Measurements from ENCODE around the gene LRRC8D. TPM values are rescaled to one million over a fixed set of nuclear protein-coding genes. Genes with fewer than 3 reads are reported as not detected.

Gene LRRC8D
- total RNA-seq, 1 experiment from 2014 or later, result 22.3 TPM

DNA sequence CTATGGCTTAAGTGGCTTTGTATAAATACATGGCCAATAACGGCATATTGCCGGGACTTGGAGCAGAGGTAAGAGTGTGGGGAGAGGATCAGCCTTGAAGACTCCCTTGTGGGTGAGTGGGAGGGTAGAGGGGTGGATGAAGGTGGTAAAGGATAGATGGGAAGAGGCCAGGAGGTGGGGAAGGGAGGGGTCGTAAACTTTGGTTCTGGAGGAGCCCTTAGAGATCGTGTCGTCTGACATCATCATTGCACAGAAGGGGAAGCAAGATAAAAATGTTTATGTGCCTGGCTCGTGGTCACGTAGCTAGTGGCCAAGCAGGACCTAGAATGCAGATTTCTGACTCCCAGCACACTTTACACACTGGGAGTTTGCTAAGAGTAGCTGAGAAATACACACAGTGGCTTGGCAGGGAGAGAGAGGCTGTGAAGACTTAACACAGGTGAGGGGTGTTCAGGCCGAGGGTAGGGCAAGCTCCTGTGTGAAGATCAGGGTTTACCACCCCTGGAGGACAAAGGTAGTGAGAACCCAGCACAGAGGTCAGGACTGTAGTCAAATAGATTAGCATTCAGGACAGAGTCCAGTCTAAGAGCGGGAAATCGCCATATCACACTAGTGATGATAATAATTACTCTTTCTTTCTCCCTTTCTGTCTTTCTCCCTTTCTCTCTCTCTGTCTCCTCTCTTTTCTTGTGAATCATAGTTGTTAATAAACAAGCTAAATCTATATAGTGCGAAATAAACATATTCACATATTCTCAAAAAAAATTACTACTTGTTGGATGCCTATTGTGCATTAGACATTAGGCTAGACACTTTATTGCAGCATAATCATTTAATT lies 75.5 kb downstream of the LRRC8D start:
- no peak for DNase-seq
- TF ChIP-seq, protein P1, sequence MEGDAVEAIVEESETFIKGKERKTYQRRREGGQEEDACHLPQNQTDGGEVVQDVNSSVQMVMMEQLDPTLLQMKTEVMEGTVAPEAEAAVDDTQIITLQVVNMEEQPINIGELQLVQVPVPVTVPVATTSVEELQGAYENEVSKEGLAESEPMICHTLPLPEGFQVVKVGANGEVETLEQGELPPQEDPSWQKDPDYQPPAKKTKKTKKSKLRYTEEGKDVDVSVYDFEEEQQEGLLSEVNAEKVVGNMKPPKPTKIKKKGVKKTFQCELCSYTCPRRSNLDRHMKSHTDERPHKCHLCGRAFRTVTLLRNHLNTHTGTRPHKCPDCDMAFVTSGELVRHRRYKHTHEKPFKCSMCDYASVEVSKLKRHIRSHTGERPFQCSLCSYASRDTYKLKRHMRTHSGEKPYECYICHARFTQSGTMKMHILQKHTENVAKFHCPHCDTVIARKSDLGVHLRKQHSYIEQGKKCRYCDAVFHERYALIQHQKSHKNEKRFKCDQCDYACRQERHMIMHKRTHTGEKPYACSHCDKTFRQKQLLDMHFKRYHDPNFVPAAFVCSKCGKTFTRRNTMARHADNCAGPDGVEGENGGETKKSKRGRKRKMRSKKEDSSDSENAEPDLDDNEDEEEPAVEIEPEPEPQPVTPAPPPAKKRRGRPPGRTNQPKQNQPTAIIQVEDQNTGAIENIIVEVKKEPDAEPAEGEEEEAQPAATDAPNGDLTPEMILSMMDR (IDR thresholded peaks at IDR 0.05; ENCODE audit: unreplicated experiment), result no peak
- H3K4me3 Mint-ChIP-seq (ENCODE audit: low read depth, unreplicated experiment), result no peak overlapping the region
- intact Hi-C loops (cut with micrococcal nuclease; ENCODE audit: unreplicated experiment), result no loop called here
- peaks cover 5% of the 10 kb centered on the region for H3K36me3 Mint-ChIP-seq (ENCODE audit: insufficient read depth, unreplicated experiment)
- CTCF ChIA-PET, result no interaction called here
- BruUV-seq (replicated peaks), result no TSS peak
- H3K9me3 Mint-ChIP-seq (ENCODE audit: low read depth, unreplicated experiment), result no peaks in the 10 kb centered on the region
- no peaks in the 10 kb centered on the region for H3K27me3 Mint-ChIP-seq (ENCODE audit: unreplicated experiment)
- H3K4me1 Mint-ChIP-seq (ENCODE audit: low read depth, unreplicated experiment), result peaks cover 24% of the 10 kb centered on the region
- H3K27ac Mint-ChIP-seq (ENCODE audit: unreplicated experiment), result no peak overlapping the region

DNA sequence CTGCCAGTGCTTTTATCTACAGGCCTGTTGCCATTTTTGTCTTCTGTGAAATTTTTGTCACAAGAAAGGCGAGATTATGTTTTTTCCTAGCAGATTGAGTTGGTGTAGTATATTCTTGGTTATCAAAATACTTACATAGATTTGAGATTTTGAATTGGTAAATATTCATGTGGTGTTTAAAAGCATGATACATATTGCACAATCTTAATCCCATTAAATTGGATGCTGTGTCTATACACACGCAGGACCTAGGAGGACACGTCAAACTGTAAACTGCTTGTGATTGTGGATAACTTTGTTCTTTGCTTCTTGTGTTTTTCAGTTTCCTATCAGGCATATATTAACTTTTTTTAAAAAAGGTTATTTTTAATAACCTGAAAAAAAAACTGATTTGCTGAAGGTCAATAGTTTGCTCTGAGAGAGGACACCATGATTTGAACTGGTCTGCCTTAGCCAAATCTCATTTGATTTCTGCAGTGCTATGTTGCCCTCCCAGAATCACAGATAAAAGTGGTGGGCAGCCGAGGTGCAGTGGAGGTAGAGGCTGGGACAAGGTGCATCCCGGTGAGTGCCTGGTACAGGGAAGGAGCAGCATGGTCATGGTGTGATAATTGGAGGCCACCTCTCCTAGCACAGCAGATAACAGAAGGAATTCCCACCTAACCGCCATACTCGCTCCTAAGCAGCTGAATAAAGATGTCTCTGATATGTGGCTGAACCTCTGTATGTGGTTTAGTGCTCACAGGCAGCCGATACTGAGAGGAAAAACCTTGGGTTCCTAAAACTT lies 76.7 kb downstream of the LRRC8D start:
- peaks cover 16% of the 10 kb centered on the region for H3K4me1 Mint-ChIP-seq (ENCODE audit: low read depth, unreplicated experiment)
- no peaks in the 10 kb centered on the region for H3K9me3 Mint-ChIP-seq (ENCODE audit: low read depth, unreplicated experiment)
- TF ChIP-seq, protein P1 (IDR thresholded peaks at IDR 0.05; ENCODE audit: unreplicated experiment), result no peak
- CTCF ChIA-PET, result no interaction called here
- no peak for DNase-seq
- H3K4me3 Mint-ChIP-seq (ENCODE audit: low read depth, unreplicated experiment), result no peak overlapping the region
- H3K27me3 Mint-ChIP-seq (ENCODE audit: unreplicated experiment), result no peaks in the 10 kb centered on the region
- intact Hi-C loops (cut with micrococcal nuclease; ENCODE audit: unreplicated experiment), result no loop called here
- H3K36me3 Mint-ChIP-seq (ENCODE audit: insufficient read depth, unreplicated experiment), result peaks cover 5% of the 10 kb centered on the region
- BruUV-seq (replicated peaks), result no TSS peak
- no peak overlapping the region for H3K27ac Mint-ChIP-seq (ENCODE audit: unreplicated experiment)

DNA sequence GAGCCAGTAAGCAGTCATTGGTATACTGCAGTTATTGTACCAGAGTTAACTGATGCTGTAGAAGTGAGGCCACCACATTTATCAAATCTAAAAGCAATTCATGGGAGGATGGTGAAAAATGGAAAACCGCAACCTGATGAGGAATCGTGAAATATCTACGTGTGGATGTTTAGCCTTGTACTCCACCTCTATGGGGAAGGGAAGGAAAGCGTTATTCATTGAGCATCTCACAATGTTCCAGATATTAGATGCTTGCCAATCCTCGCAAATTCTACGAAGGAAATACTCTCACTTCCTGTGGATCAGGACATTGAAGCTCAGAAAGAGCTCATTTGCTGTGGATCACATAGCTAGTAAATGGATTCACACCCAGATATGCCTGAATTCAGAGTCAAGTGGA lies 77.3 kb downstream of the LRRC8D start:
- CTCF ChIA-PET, result no interaction called here
- Mint-ChIP-seq H3K27ac (ENCODE audit: unreplicated experiment) (no peak overlapping the region), H3K9me3 (ENCODE audit: low read depth, unreplicated experiment) (no peaks in the 10 kb centered on the region), H3K36me3 (ENCODE audit: insufficient read depth, unreplicated experiment) (peaks cover under 1% of the 10 kb centered on the region), H3K27me3 (ENCODE audit: unreplicated experiment) (no peaks in the 10 kb centered on the region), H3K4me1 (ENCODE audit: low read depth, unreplicated experiment) (peaks cover 10% of the 10 kb centered on the region), H3K4me3 (ENCODE audit: low read depth, unreplicated experiment) (no peak overlapping the region)
- DNase-seq, result no peak
- intact Hi-C loops (cut with micrococcal nuclease; ENCODE audit: unreplicated experiment), result no loop called here
- TF ChIP-seq, protein P1 (IDR thresholded peaks at IDR 0.05; ENCODE audit: unreplicated experiment), result no peak
- no TSS peak for BruUV-seq (replicated peaks)

DNA sequence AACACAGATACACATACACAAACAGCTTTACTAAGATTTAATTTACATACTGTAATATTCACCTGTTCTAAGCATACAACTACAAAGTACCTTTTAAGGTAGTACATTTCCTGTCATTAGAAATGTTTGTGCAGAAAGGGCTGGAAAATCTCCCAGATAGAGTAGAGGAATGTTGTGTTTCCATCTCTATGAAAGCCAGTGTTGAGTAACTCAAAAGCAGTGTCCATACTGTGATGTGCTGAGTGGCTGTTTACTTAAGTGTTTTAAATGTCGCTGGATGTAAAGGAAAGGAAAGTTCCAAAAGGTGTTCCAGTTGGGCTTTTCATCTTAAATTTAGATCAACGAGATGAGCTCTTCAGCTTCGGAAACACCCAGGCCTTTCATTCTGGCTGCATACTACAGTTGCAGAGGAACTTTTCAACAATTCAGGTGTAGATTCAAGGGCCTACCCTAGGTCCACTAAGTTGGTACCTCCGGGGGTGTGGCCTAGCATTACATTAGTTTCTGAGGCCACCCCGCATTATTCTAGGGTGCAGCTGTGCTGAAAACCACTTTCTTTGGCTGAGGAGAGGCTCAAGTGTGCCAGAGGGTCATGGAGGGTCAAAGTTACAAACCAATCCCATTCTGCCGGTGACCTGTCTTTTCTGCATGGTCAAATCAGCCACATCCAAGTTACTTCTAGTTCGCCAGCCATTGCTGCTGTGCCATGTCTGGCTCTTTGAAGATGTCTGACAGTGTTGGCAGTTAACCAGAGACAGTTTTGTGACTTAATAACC lies 78.1 kb downstream of the LRRC8D start:
- Mint-ChIP-seq H3K36me3 (ENCODE audit: insufficient read depth, unreplicated experiment) (no peaks in the 10 kb centered on the region), H3K27me3 (ENCODE audit: unreplicated experiment) (no peaks in the 10 kb centered on the region), H3K4me3 (ENCODE audit: low read depth, unreplicated experiment) (no peak overlapping the region), H3K4me1 (ENCODE audit: low read depth, unreplicated experiment) (peaks cover 7% of the 10 kb centered on the region), H3K9me3 (ENCODE audit: low read depth, unreplicated experiment) (no peaks in the 10 kb centered on the region), H3K27ac (ENCODE audit: unreplicated experiment) (no peak overlapping the region)
- no TSS peak for BruUV-seq (replicated peaks)
- TF ChIP-seq, protein P1 (IDR thresholded peaks at IDR 0.05; ENCODE audit: unreplicated experiment), result no peak
- CTCF ChIA-PET, result no interaction called here
- intact Hi-C loops (cut with micrococcal nuclease; ENCODE audit: unreplicated experiment), result no loop called here
- DNase-seq, result no peak

Data from Calu3 (cell line).